Measurements from ENCODE around the gene NCAPH2.

DNA sequence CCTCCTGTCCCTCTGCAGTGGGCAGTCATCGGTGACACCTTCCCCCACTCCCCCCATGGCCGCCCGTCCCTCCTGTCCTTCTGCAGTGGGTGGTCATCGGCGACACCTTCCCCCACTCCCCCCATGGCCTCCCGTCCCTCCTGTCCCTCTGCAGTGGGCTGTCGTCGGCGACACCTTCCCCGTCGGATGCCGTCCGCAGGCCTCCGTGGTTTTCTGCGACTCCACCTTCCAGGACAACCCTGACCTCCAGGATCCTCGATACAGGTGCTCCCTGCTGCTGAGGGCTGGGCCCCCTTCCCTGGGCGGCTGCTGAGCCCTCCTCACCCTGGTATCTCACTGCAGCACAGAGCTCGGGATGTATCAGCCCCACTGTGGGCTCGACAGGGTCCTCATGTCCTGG is 19.1 kb upstream of the NCAPH2 start:
- TF ChIP-seq, protein P1, sequence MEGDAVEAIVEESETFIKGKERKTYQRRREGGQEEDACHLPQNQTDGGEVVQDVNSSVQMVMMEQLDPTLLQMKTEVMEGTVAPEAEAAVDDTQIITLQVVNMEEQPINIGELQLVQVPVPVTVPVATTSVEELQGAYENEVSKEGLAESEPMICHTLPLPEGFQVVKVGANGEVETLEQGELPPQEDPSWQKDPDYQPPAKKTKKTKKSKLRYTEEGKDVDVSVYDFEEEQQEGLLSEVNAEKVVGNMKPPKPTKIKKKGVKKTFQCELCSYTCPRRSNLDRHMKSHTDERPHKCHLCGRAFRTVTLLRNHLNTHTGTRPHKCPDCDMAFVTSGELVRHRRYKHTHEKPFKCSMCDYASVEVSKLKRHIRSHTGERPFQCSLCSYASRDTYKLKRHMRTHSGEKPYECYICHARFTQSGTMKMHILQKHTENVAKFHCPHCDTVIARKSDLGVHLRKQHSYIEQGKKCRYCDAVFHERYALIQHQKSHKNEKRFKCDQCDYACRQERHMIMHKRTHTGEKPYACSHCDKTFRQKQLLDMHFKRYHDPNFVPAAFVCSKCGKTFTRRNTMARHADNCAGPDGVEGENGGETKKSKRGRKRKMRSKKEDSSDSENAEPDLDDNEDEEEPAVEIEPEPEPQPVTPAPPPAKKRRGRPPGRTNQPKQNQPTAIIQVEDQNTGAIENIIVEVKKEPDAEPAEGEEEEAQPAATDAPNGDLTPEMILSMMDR (IDR thresholded peaks at IDR 0.05): no peak
- no peak for TF ChIP-seq EP300 (IDR thresholded peaks at IDR 0.05)
